DND-41 (cell line): Measurements from ENCODE around the gene AKT1S1.

Experiments used
- ATAC-seq: fragments of 200-7000 bp; cut with Tn5 transposase; 3 replicates; pipeline ENCODE4 v1.9.1; 2021; ENCODE audit warnings: low read depth; ENCODE audit not compliant: insufficient read depth
- DNase-seq: peaks from one replicate; pipeline ENCODE4 v3.0.0-alpha.2; 2020
- H2AFZ ChIP-seq: 2 replicates; pipeline ENCODE4 v1.6.0; 2012; ENCODE audit warnings: low read depth, low read length
- H3K27ac ChIP-seq: 2 replicates; pipeline ENCODE4 v1.5.1; 2012; ENCODE audit warnings: low read length, inconsistent platforms
- H3K27me3 ChIP-seq: fragments of 200-600 bp; sonication (generic); 2 replicates; pipeline ENCODE4 v1.6.0; 2012; ENCODE audit warnings: low read length, mild to moderate bottlenecking, inconsistent platforms; ENCODE audit not compliant: insufficient read depth, poor library complexity
- H3K36me3 ChIP-seq: 2 replicates; pipeline ENCODE4 v1.5.1; 2012; ENCODE audit warnings: low read length, inconsistent platforms; ENCODE audit not compliant: insufficient read depth
- H3K4me1 ChIP-seq: 2 replicates; pipeline ENCODE4 v1.5.1; 2012; ENCODE audit warnings: mild to moderate bottlenecking, low read length; ENCODE audit not compliant: insufficient read depth
- H3K4me2 ChIP-seq: 2 replicates; pipeline ENCODE4 v1.6.0; 2012; ENCODE audit warnings: mild to moderate bottlenecking, moderate library complexity, low read length, inconsistent platforms; ENCODE audit not compliant: insufficient read depth
- H3K4me3 ChIP-seq, 2 experiments: fragments of 200-600 bp in 1 of 2; shearing (Covaris generic) in 1 of 2; 2 replicates each; pipeline ENCODE4 v1.5.1; 2012 to 2016; ENCODE audit warnings: inconsistent platforms in 2 of 2, low read length in 2 of 2, mild to moderate bottlenecking in 2 of 2, low read depth in 1 of 2, moderate library complexity in 1 of 2
- H3K79me2 ChIP-seq: 2 replicates; pipeline ENCODE4 v1.6.0; 2012; ENCODE audit warnings: low read length, inconsistent platforms; ENCODE audit not compliant: insufficient read depth
- H3K9ac ChIP-seq: 2 replicates; pipeline ENCODE4 v1.6.0; 2012; ENCODE audit warnings: low read depth, mild to moderate bottlenecking, inconsistent platforms, low read length, moderate library complexity
- H3K9me3 ChIP-seq: 2 replicates; pipeline ENCODE4 v1.5.1; 2012; ENCODE audit warnings: low read length, moderate library complexity, mild to moderate bottlenecking, inconsistent platforms; ENCODE audit not compliant: insufficient read depth, severe bottlenecking
- H4K20me1 ChIP-seq: 2 replicates; pipeline ENCODE4 v1.6.0; 2012; ENCODE audit warnings: low read length; ENCODE audit not compliant: insufficient read depth
- CTCF ChIP-seq: IDR thresholded peaks from 2 replicates; pipeline ENCODE4 v1.5.1; 2012; ENCODE audit warnings: borderline replicate concordance, low read length, moderate library complexity, mild to moderate bottlenecking; ENCODE audit not compliant: poor library complexity, severe bottlenecking; ENCODE audit errors: extremely low read depth
- EZH2 ChIP-seq: IDR thresholded peaks from 3 replicates; pipeline ENCODE4 v1.6.1; 2012; ENCODE audit warnings: borderline replicate concordance, low read depth, mild to moderate bottlenecking, moderate library complexity, low read length, inconsistent platforms; ENCODE audit not compliant: severe bottlenecking

Gene AKT1S1

GRCh38 chr19:49857838-49858087, 19.4 kb downstream of the AKT1S1 start:
- H3K4me1 ChIP-seq, result peaks cover 15% of the 10 kb centered on the region
- no peak for TF ChIP-seq EZH2
- no peak for TF ChIP-seq CTCF

GRCh38 chr19:49857061-49857837, 19.9 kb downstream of the AKT1S1 start:
- Histone ChIP-seq H3K4me1 (peaks cover 21% of the 10 kb centered on the region), H3K27me3 (no peaks in the 10 kb centered on the region), H4K20me1 (peaks cover 87% of the 10 kb centered on the region), H2AFZ (no peak overlapping the region), H3K9ac (no peak overlapping the region), H3K27ac (no peak overlapping the region), H3K36me3 (peaks cover 90% of the 10 kb centered on the region), H3K9me3 (no peaks in the 10 kb centered on the region), H3K4me3 (no peak overlapping the region), H3K4me2 (no peak overlapping the region), H3K79me2 (peaks cover 51% of the 10 kb centered on the region)
- no peak for DNase-seq
- no peak; the same call in 2 of the 3 replicates for ATAC-seq
- TF ChIP-seq CTCF, result no peak
- no peak for TF ChIP-seq EZH2

More at GRCh38 chr19:49857838-49858087, 19.4 kb downstream of the AKT1S1 start:
- H3K27ac ChIP-seq, result no peak overlapping the region
- ATAC-seq, result no peak
- H3K79me2 ChIP-seq, result peaks cover 46% of the 10 kb centered on the region
- H3K4me3 ChIP-seq, result no peak overlapping the region
- no peaks in the 10 kb centered on the region for H3K27me3 ChIP-seq
- no peaks in the 10 kb centered on the region for H3K9me3 ChIP-seq
- H2AFZ ChIP-seq, result no peak overlapping the region
- peaks cover 82% of the 10 kb centered on the region for H4K20me1 ChIP-seq
- H3K36me3 ChIP-seq, result peaks cover 84% of the 10 kb centered on the region
- no peak overlapping the region for H3K4me2 ChIP-seq
- DNase-seq, result no peak
- H3K9ac ChIP-seq, result no peak overlapping the region

- no peak overlapping the region for H3K4me2 ChIP-seq
- no peak for DNase-seq
Observed at GRCh38 chr19:49856574-49857021, 20.6 kb downstream of the AKT1S1 start.

More at GRCh38 chr19:49856574-49857021, 20.6 kb downstream of the AKT1S1 start:
- Histone ChIP-seq H4K20me1 (peaks cover 88% of the 10 kb centered on the region), H3K4me3 (no peak overlapping the region), H3K27me3 (no peaks in the 10 kb centered on the region), H2AFZ (no peak overlapping the region), H3K9me3 (no peaks in the 10 kb centered on the region), H3K9ac (no peak overlapping the region), H3K79me2 (peaks cover 58% of the 10 kb centered on the region), H3K4me1 (peaks cover 25% of the 10 kb centered on the region), H3K27ac (no peak overlapping the region), H3K36me3 (peaks cover 90% of the 10 kb centered on the region)
- TF ChIP-seq CTCF, result no peak
- no peak for TF ChIP-seq EZH2
- no peak for ATAC-seq
